Neural crest cell (in vitro differentiated cells): Measurements from ENCODE around the gene SPDL1. TPM values are rescaled to one million over a fixed set of nuclear protein-coding genes. Genes with fewer than 3 reads are reported as not detected.

Experiments used
- DNase-seq: peaks from one replicate; pipeline ENCODE4 v3.0.0; 2021; ENCODE audit warnings: low read depth, mixed read lengths, low spot score
- H3K27ac Mint-ChIP-seq: one replicate; pipeline ENCODE4 v1.8.0; 2021; ENCODE audit warnings: mild to moderate bottlenecking, mixed read lengths; ENCODE audit not compliant: unreplicated experiment
- H3K27me3 Mint-ChIP-seq: 2 replicates; pipeline ENCODE4 v1.8.0; 2021; ENCODE audit warnings: low read depth, mild to moderate bottlenecking, mixed read lengths
- H3K36me3 Mint-ChIP-seq: 2 replicates; pipeline ENCODE4 v1.8.0; 2021; ENCODE audit warnings: low read depth, mild to moderate bottlenecking, mixed read lengths
- H3K4me1 Mint-ChIP-seq: 2 replicates; pipeline ENCODE4 v1.8.0; 2021; ENCODE audit warnings: mixed read lengths
- H3K4me3 Mint-ChIP-seq: one replicate; pipeline ENCODE4 v1.8.0; 2021; ENCODE audit warnings: mild to moderate bottlenecking, mixed read lengths
- H3K9me3 Mint-ChIP-seq: 2 replicates; pipeline ENCODE4 v1.8.0; 2021; ENCODE audit warnings: mixed read lengths
- CTCF ChIP-seq: fragments of 200-600 bp; sonication (generic); conservative IDR thresholded peaks from 2 replicates; pipeline ENCODE4 v1.5.0; 2021; ENCODE audit warnings: antibody characterized with exemption, mild to moderate bottlenecking
- total RNA-seq: library from RNA; stranded (reverse); gene quantifications from 2 replicates; pipeline ENCODE4 v1.2.1, GENCODE V29; 2021

SPDL1 gene
- total RNA-seq, 1 donor from 2014 or later, result 53.3 TPM

- Mint-ChIP-seq H3K4me1 (peaks cover 7% of the 10 kb centered on the region), H3K27ac (no peak overlapping the region), H3K9me3 (no peaks in the 10 kb centered on the region), H3K36me3 (peaks cover 22% of the 10 kb centered on the region), H3K27me3 (no peaks in the 10 kb centered on the region), H3K4me3 (no peak overlapping the region)
- DNase-seq, result no peak
- TF ChIP-seq CTCF, result no peak
Measured at GRCh38 chr5:169592937-169593650, 9.5 kb downstream of the SPDL1 start.

- no peak for TF ChIP-seq CTCF
- H3K9me3 Mint-ChIP-seq, result no peaks in the 10 kb centered on the region
- DNase-seq, result no peak
- H3K27me3 Mint-ChIP-seq, result no peaks in the 10 kb centered on the region
- H3K36me3 Mint-ChIP-seq, result peaks cover 15% of the 10 kb centered on the region
- no peaks in the 10 kb centered on the region for H3K4me1 Mint-ChIP-seq
- H3K27ac Mint-ChIP-seq, result no peak overlapping the region
- no peak overlapping the region for H3K4me3 Mint-ChIP-seq
Measured at GRCh38 chr5:169595172-169595820, 11.7 kb downstream of the SPDL1 start.

- Mint-ChIP-seq H3K4me3 (no peak overlapping the region), H3K9me3 (no peaks in the 10 kb centered on the region), H3K36me3 (peaks cover 12% of the 10 kb centered on the region), H3K27me3 (no peaks in the 10 kb centered on the region), H3K4me1 (no peaks in the 10 kb centered on the region), H3K27ac (no peak overlapping the region)
- DNase-seq, result no peak
- TF ChIP-seq CTCF, result no peak
Measured at GRCh38 chr5:169599451-169599850, 15.9 kb downstream of the SPDL1 start.

- no peak for TF ChIP-seq CTCF
- H3K27me3 Mint-ChIP-seq, result no peaks in the 10 kb centered on the region
- no peaks in the 10 kb centered on the region for H3K4me1 Mint-ChIP-seq
- no peaks in the 10 kb centered on the region for H3K9me3 Mint-ChIP-seq
- H3K4me3 Mint-ChIP-seq, result no peak overlapping the region
- no peak for DNase-seq
- H3K27ac Mint-ChIP-seq, result no peak overlapping the region
- H3K36me3 Mint-ChIP-seq, result peaks cover 24% of the 10 kb centered on the region
Measured at GRCh38 chr5:169602535-169602934, 19.0 kb downstream of the SPDL1 start.

- peaks cover 20% of the 10 kb centered on the region for H3K36me3 Mint-ChIP-seq
- H3K9me3 Mint-ChIP-seq, result peaks cover 3% of the 10 kb centered on the region
- no peak overlapping the region for H3K4me3 Mint-ChIP-seq
- DNase-seq, result no peak
- no peak for TF ChIP-seq CTCF
- no peaks in the 10 kb centered on the region for H3K4me1 Mint-ChIP-seq
- peaks cover 4% of the 10 kb centered on the region for H3K27me3 Mint-ChIP-seq
- no peak overlapping the region for H3K27ac Mint-ChIP-seq
Measured at GRCh38 chr5:169606279-169606678, 22.7 kb downstream of the SPDL1 start.
